ENCODE results near the gene PPIA. TPM values are rescaled to one million over a fixed set of nuclear protein-coding genes. Genes with fewer than 3 reads are reported as not detected.

PPIA gene
- polyA plus RNA-seq, 4 donors: 1,389 to 4,480 (median 2,811) TPM

DNA sequence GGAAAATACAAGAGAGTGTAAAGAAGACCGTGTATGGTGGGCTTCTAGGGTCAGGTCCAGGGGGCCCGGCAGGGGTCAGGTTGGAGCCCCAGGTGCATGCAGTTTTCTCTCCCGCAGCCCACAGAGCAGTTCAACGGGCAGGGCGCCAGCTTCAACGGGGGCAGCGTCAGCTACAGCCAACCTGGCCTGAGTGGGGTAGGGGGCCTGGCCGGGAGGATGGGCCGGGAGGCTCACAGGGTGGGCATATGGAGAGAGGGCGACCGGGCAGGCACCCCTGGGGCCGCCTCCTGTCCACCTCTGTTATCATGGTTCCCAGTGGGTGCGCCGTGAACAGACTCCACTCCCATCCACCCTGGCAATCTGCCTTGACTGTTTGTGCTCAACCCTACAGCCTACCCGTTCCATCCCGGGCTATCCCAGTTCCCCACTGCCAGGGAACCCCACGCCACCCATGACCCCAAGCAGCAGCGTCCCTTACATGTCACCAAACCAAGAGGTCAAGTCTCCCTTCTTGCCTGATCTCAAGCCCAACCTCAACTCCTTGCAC, 36.4 kb upstream of the PPIA start:
- no peak for FAIRE-seq
- H3K9me3 ChIP-seq (ENCODE audit: control insufficient read depth in 2 of 2, insufficient read depth in 1 of 2, low read depth in 1 of 2, low read length in 1 of 2): no peaks in the 10 kb centered on the region
- no peak overlapping the region for H3K27ac ChIP-seq (ENCODE audit: low read depth in 1 of 3, low read length in 2 of 3)
- H3K4me3 ChIP-seq (ENCODE audit: low read depth in 1 of 3, low read length in 3 of 3): no peak overlapping the region
- H3K27me3 ChIP-seq (ENCODE audit: control insufficient read depth in 3 of 3, insufficient read depth in 3 of 3, low read length in 3 of 3): no peaks in the 10 kb centered on the region
- peaks cover 25 to 93% (median 27%) of the 10 kb centered on the region in 3 donors for H3K36me3 ChIP-seq (ENCODE audit: control insufficient read depth in 3 of 3, insufficient read depth in 2 of 3, low read depth in 1 of 3, low read length in 3 of 3)
- no peaks in the 10 kb centered on the region for H3K4me1 ChIP-seq (ENCODE audit: control insufficient read depth in 3 of 3, insufficient read depth in 2 of 3, low read depth in 1 of 3, low read length in 2 of 3)
- WGBS, 3 donors: 91 to 94% (median 93%) methylated on average over 15 to 18 of the region's 18 CpGs
- no peak for DNase-seq

DNA sequence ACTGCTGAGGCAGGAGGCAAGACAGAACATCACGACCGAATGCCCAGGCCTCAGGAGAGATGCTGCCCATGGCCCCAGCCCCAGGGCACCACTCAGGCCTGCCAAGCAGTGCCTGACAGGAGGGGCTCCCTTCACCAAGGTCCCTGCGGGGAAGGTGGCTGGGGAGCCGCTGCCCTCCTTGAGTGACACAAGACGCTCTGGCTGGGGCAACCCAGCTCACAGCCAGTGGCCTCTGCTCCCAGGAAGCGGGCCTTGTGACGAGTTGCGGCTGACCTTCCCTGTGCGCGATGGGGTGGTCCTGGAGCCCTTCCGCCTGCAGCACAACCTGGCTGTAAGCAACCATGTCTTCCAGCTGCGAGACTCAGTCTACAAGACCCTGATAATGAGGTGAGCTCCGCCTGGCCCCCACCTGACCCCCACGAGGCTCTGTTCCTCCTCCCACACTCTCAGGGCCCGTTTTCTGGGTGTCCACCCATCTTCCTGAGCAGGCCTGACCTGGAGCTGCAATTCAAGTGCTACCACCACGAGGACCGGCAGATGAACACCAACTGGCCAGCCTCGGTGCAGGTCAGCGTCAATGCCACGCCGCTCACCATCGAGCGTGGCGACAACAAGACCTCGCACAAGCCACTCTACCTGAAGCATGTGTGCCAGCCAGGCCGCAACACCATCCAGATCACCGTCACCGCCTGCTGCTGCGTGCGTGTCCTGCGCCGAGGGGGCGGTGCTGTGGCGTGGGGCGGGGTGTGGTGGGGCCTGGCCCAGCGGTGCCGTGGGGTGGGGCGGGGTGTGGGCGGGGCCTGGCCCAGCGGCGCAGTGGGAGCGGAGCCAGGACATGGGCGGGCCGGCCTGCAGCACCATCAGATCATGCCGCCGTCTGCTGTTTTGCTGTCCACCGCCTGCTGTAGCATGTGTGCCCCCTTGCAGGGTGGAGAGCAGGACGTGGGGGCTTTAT, 35.0 kb upstream of the PPIA start:
- peak overlapping the region in 1 of 3 donors; percentile 14 for H3K27ac ChIP-seq (ENCODE audit: low read depth in 1 of 3, low read length in 2 of 3)
- no peak overlapping the region for H3K4me3 ChIP-seq (ENCODE audit: low read depth in 1 of 3, low read length in 3 of 3)
- H3K36me3 ChIP-seq (ENCODE audit: control insufficient read depth in 3 of 3, insufficient read depth in 2 of 3, low read depth in 1 of 3, low read length in 3 of 3): peaks cover 33 to 93% (median 34%) of the 10 kb centered on the region in 3 donors
- H3K9me3 ChIP-seq (ENCODE audit: control insufficient read depth in 2 of 2, insufficient read depth in 1 of 2, low read depth in 1 of 2, low read length in 1 of 2): no peaks in the 10 kb centered on the region
- no peaks in the 10 kb centered on the region for H3K4me1 ChIP-seq (ENCODE audit: control insufficient read depth in 3 of 3, insufficient read depth in 2 of 3, low read depth in 1 of 3, low read length in 2 of 3)
- 48 to 82% (median 73%) methylated on average over 33 to 48 of the region's 48 CpGs for WGBS, 3 donors
- no peaks in the 10 kb centered on the region for H3K27me3 ChIP-seq (ENCODE audit: control insufficient read depth in 3 of 3, insufficient read depth in 3 of 3, low read length in 3 of 3)
- peak in 1 of 2 donors; percentile 85 for DNase-seq
- FAIRE-seq: no peak

DNA sequence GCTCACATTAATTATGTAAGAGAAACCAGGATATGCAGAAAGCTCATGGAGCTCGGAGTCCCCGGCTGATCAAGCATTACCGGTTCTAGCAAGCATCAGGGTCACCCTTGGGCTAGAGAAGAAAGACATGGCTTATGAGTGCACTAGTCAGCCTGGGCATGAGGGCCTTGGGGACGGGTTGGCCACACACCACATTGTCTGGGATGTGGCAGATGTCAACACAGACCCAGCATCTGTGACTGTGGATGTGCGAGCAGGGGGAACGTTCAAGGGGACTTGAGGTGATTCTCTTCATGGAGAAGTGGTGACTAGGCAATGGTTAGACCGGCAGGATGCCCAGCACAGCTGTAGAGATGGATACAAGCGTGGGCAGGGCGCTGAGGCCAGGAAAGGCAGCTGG, 34.2 kb upstream of the PPIA start:
- H3K36me3 ChIP-seq (ENCODE audit: control insufficient read depth in 3 of 3, insufficient read depth in 2 of 3, low read depth in 1 of 3, low read length in 3 of 3): peaks cover 34 to 93% (median 41%) of the 10 kb centered on the region in 3 donors
- peaks cover 0 to under 1% (median 0%) of the 10 kb centered on the region in 3 donors for H3K4me1 ChIP-seq (ENCODE audit: control insufficient read depth in 3 of 3, insufficient read depth in 2 of 3, low read depth in 1 of 3, low read length in 2 of 3)
- no peaks in the 10 kb centered on the region for H3K27me3 ChIP-seq (ENCODE audit: control insufficient read depth in 3 of 3, insufficient read depth in 3 of 3, low read length in 3 of 3)
- H3K4me3 ChIP-seq (ENCODE audit: low read depth in 1 of 3, low read length in 3 of 3): no peak overlapping the region
- WGBS, 3 donors: 67 to 88% (median 80%) methylated on average over 8 to 9 of the region's 9 CpGs
- FAIRE-seq (no peak), DNase-seq (no peak)
- H3K27ac ChIP-seq (ENCODE audit: low read depth in 1 of 3, low read length in 2 of 3): no peak overlapping the region
- no peaks in the 10 kb centered on the region for H3K9me3 ChIP-seq (ENCODE audit: control insufficient read depth in 2 of 2, insufficient read depth in 1 of 2, low read depth in 1 of 2, low read length in 1 of 2)

DNA sequence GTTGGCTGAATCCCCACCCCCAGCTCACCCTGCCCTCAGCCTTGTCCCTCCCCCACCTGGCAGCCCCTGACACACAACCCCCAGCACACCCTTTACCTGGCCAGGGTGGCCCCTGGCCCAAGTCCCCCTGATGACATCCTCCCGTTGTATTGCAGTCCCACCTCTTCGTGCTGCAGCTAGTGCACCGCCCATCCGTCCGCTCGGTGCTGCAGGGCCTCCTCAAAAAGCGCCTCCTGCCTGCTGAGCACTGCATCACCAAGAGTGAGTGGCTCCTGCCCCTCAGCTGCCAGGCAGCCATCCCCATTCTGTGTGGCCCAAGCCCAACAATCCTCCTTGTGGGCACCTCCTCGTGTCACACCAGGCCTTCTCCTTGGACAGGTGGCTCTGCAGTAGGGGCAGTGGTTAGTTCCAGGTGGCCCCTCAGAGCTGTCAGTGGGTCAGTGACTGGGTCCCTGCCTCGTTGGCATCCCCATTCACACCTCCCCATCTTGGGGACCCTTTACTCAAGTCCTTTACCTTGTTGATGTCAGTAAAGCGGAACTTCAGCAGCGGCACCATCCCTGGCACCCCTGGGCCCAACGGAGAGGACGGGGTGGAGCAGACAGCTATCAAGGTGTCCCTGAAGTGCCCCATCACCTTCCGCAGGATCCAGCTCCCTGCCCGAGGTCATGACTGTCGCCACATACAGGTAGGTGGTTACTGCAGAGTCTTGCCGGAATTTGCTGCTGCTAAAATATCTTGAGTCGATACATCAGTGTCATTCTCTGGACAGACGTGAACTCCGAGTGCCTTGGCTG, 33.6 kb upstream of the PPIA start:
- H3K9me3 ChIP-seq (ENCODE audit: control insufficient read depth in 2 of 2, insufficient read depth in 1 of 2, low read depth in 1 of 2, low read length in 1 of 2): no peaks in the 10 kb centered on the region
- H3K4me1 ChIP-seq (ENCODE audit: control insufficient read depth in 3 of 3, insufficient read depth in 2 of 3, low read depth in 1 of 3, low read length in 2 of 3): peaks cover 0 to 7% (median 1%) of the 10 kb centered on the region in 3 donors
- no peak overlapping the region for H3K27ac ChIP-seq (ENCODE audit: low read depth in 1 of 3, low read length in 2 of 3)
- WGBS, 3 donors: 92 to 94% (median 92%) methylated on average over 18 to 20 of the region's 20 CpGs
- H3K4me3 ChIP-seq (ENCODE audit: low read depth in 1 of 3, low read length in 3 of 3): no peak overlapping the region
- FAIRE-seq (no peak), DNase-seq (no peak)
- H3K27me3 ChIP-seq (ENCODE audit: control insufficient read depth in 3 of 3, insufficient read depth in 3 of 3, low read length in 3 of 3): no peaks in the 10 kb centered on the region
- peaks cover 28 to 93% (median 41%) of the 10 kb centered on the region in 3 donors for H3K36me3 ChIP-seq (ENCODE audit: control insufficient read depth in 3 of 3, insufficient read depth in 2 of 3, low read depth in 1 of 3, low read length in 3 of 3)

DNA sequence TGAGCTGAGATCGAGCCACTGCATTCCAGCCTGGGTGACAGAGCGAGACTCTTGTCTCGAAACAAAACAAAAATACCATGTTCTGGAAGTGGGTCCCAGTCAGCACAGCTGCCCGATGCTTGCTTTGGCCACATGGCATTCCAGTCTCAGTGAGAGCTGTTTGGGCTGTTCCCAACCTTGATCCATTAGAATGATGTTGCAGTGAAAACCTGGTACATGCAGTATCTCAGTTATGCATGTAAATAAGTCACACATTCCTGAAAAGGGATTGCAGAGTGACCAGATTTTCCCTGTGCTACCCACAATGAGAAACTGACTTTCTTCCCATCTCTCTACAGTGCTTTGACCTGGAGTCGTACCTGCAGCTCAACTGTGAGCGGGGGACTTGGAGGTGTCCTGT, 32.4 kb upstream of the PPIA start:
- Histone ChIP-seq H3K27ac (ENCODE audit: low read depth in 1 of 3, low read length in 2 of 3) (no peak overlapping the region), H3K27me3 (ENCODE audit: control insufficient read depth in 3 of 3, insufficient read depth in 3 of 3, low read length in 3 of 3) (no peaks in the 10 kb centered on the region), H3K4me1 (ENCODE audit: control insufficient read depth in 3 of 3, insufficient read depth in 2 of 3, low read depth in 1 of 3, low read length in 2 of 3) (peaks cover 0 to 11% (median 7%) of the 10 kb centered on the region in 3 donors), H3K9me3 (ENCODE audit: control insufficient read depth in 2 of 2, insufficient read depth in 1 of 2, low read depth in 1 of 2, low read length in 1 of 2) (no peaks in the 10 kb centered on the region), H3K36me3 (ENCODE audit: control insufficient read depth in 3 of 3, insufficient read depth in 2 of 3, low read depth in 1 of 3, low read length in 3 of 3) (peaks cover 27 to 94% (median 41%) of the 10 kb centered on the region in 3 donors), H3K4me3 (ENCODE audit: low read depth in 1 of 3, low read length in 3 of 3) (no peak overlapping the region)
- 96 to 98% (median 96%) methylated on average over 6 of the region's 6 CpGs for whole genome bisulfite sequencing, 3 donors
- FAIRE-seq: no peak
- DNase-seq: no peak

DNA sequence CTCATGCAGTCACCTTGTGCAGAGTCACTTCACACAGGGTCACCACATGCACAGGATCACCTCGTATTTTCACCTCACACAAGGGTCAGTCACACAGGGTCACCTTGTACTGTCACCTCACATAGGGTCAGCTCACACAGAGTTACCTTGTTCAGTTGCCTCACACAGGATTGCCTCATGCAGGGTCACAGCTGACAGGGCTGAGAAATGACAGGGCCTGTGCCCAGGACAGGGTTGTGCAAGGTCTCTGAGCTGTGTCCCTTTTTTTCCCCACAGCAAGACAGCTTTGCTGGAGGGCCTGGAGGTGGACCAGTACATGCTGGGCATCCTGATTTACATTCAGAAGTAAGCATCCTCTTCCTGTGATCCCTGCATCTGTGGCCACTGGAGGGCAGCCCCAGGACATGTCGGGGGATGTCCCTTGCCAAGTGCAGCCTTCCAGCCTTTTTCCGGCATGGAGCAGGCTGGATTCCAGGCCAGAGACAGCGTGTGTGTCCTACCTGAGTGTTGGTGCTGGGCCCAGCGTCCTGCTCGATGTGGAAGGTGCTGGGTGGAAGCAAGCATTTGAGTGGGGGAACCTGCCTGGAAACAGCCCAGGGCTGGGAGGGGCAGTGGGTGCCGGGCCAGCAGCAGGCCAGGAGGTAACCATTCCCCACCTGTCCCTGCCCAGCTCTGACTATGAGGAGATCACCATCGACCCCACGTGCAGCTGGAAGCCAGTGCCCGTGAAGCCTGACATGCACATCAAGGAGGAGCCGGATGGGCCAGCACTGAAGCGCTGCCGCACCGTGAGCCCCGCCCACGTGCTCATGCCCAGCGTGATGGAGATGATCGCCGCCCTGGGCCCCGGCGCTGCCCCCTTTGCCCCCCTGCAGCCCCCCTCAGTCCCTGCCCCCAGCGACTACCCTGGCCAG, 31.6 kb upstream of the PPIA start:
- H3K9me3 ChIP-seq (ENCODE audit: control insufficient read depth in 2 of 2, insufficient read depth in 1 of 2, low read depth in 1 of 2, low read length in 1 of 2): no peaks in the 10 kb centered on the region
- peaks cover 0 to 15% (median 14%) of the 10 kb centered on the region in 3 donors for H3K4me1 ChIP-seq (ENCODE audit: control insufficient read depth in 3 of 3, insufficient read depth in 2 of 3, low read depth in 1 of 3, low read length in 2 of 3)
- 84 to 90% (median 89%) methylated on average over 21 to 22 of the region's 22 CpGs for WGBS, 3 donors
- H3K27ac ChIP-seq (ENCODE audit: low read depth in 1 of 3, low read length in 2 of 3): no peak overlapping the region
- H3K4me3 ChIP-seq (ENCODE audit: low read depth in 1 of 3, low read length in 3 of 3): no peak overlapping the region
- H3K27me3 ChIP-seq (ENCODE audit: control insufficient read depth in 3 of 3, insufficient read depth in 3 of 3, low read length in 3 of 3): no peaks in the 10 kb centered on the region
- H3K36me3 ChIP-seq (ENCODE audit: control insufficient read depth in 3 of 3, insufficient read depth in 2 of 3, low read depth in 1 of 3, low read length in 3 of 3): peaks cover 23 to 86% (median 41%) of the 10 kb centered on the region in 3 donors
- no peak for DNase-seq
- no peak for FAIRE-seq

DNA sequence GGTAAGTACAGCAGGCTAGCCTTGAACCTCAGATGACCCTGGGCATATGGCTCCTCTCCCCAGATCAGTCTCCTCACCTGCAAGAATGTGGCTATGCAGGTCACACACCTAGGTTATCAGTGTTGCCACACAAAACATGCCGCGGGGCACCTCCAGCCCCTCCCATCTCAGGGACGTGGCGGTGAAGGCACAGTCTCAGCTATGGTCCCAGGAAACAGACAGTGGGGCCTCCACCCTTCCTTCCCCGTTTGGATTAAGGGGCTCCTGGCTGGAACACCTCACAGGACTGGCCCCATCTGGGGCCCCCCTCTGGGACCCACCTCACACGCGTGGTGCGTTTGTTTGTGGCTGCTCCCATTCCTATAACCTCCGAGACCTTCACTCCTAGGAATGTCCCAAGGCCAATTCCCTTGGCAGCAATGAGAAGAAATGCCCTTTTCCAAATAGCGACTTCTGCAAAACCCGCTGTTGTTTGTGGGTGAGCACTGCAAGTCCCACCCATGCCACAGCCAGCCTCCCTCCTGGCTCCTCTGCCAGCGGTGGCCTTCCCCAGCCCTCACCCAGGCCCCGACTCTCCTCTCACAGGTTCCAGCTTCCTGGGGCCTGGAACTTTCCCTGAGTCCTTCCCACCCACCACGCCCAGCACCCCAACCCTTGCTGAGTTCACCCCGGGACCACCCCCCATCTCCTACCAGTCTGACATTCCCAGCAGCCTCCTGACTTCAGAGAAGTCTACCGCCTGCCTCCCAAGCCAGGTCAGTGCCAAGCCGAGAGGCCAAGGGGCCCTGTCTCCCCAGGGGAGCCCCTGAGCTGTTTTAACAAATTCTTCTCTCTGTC, 30.7 kb upstream of the PPIA start:
- no peaks in the 10 kb centered on the region for H3K27me3 ChIP-seq (ENCODE audit: control insufficient read depth in 3 of 3, insufficient read depth in 3 of 3, low read length in 3 of 3)

More for the DNA sequence above, 30.7 kb upstream of the PPIA start:
- Histone ChIP-seq H3K4me1 (ENCODE audit: control insufficient read depth in 3 of 3, insufficient read depth in 2 of 3, low read depth in 1 of 3, low read length in 2 of 3) (peaks cover 0 to 17% (median 15%) of the 10 kb centered on the region in 3 donors), H3K9me3 (ENCODE audit: control insufficient read depth in 2 of 2, insufficient read depth in 1 of 2, low read depth in 1 of 2, low read length in 1 of 2) (no peaks in the 10 kb centered on the region), H3K4me3 (ENCODE audit: low read depth in 1 of 3, low read length in 3 of 3) (no peak overlapping the region), H3K36me3 (ENCODE audit: control insufficient read depth in 3 of 3, insufficient read depth in 2 of 3, low read depth in 1 of 3, low read length in 3 of 3) (peaks cover 23 to 77% (median 40%) of the 10 kb centered on the region in 3 donors), H3K27ac (ENCODE audit: low read depth in 1 of 3, low read length in 2 of 3) (no peak overlapping the region)
- FAIRE-seq (no peak), DNase-seq (no peak)
- 87 to 93% (median 89%) methylated on average over 16 to 17 of the region's 17 CpGs for WGBS, 3 donors

Data from small intestine (tissue), 7 donors.